CD4-positive, alpha-beta T cell (primary cell): ENCODE measurements around the gene SLC22A8. TPM values are rescaled to one million over a fixed set of nuclear protein-coding genes. Genes with fewer than 3 reads are reported as not detected.

Experiments
- ATAC-seq: fragments of 200-7000 bp; cut with Tn5 transposase; one replicate; pipeline ENCODE4 v1.10.0; 2022; ENCODE audit warnings: mild to moderate bottlenecking; ENCODE audit not compliant: poor library complexity
- CTCF ChIA-PET: fragments of 350-600 bp; sonication (Branson Sonifier 250); formaldehyde crosslinking; loops from one replicate; lab custom pipeline; 2021; ENCODE audit warnings: antibody characterized with exemption, inconsistent platforms; lab: Charles Lee
- POLR2A ChIA-PET: fragments of 350-600 bp; sonication (Branson Sonifier 250); formaldehyde crosslinking; loops from one replicate; lab custom pipeline; 2021; ENCODE audit warnings: antibody characterized with exemption, inconsistent platforms; lab: Charles Lee
- DNase-seq, 14 experiments: peaks; one replicate each; pipeline ENCODE4 v3.0.0-alpha.2; 2013 to 2020; ENCODE audit warnings: mixed read lengths in 2 of 14
- H3K27ac ChIP-seq, 2 donors: one replicate each; pipeline versions ENCODE4 v1.5.1 to v1.7.0; 2013; ENCODE audit warnings: low read length in 2 of 2, low read depth in 1 of 2, mild to moderate bottlenecking in 1 of 2
- H3K27me3 ChIP-seq, 2 experiments: 1 replicate in 1 of 2; 2 replicates in 1 of 2; pipeline versions ENCODE4 v1.6.1 to v1.7.0; 2013; ENCODE audit warnings: low read length in 2 of 2, control low read depth in 1 of 2, mild to moderate bottlenecking in 1 of 2, moderate library complexity in 1 of 2; ENCODE audit not compliant: insufficient read depth in 2 of 2, control insufficient read depth in 1 of 2
- H3K36me3 ChIP-seq: one replicate; pipeline ENCODE4 v1.6.1; 2013; ENCODE audit warnings: low read length, control low read depth; ENCODE audit not compliant: insufficient read depth
- H3K4me1 ChIP-seq: one replicate; pipeline ENCODE4 v1.6.1; 2013; ENCODE audit warnings: low read length, control low read depth; ENCODE audit not compliant: insufficient read depth
- H3K4me3 ChIP-seq: one replicate; pipeline ENCODE4 v1.5.1; 2013; ENCODE audit warnings: mild to moderate bottlenecking, low read length, moderate library complexity
- H3K9me3 ChIP-seq, 2 experiments: 1 replicate in 1 of 2; 2 replicates in 1 of 2; pipeline versions ENCODE4 v1.6.1 to v1.7.0; 2013; ENCODE audit warnings: low read length in 2 of 2, mild to moderate bottlenecking in 2 of 2, control low read depth in 1 of 2, moderate library complexity in 1 of 2; ENCODE audit not compliant: control insufficient read depth in 1 of 2, insufficient read depth in 1 of 2
- H3K27ac Mint-ChIP-seq: one replicate; pipeline ENCODE4 v1.8.0; 2020; ENCODE audit warnings: mixed read lengths
- H3K27me3 Mint-ChIP-seq: one replicate; pipeline ENCODE4 v1.8.0; 2021; ENCODE audit warnings: mixed read lengths
- H3K36me3 Mint-ChIP-seq: one replicate; pipeline ENCODE4 v1.8.0; 2021; ENCODE audit warnings: low read depth, mixed read lengths
- H3K4me1 Mint-ChIP-seq: one replicate; pipeline ENCODE4 v1.8.0; 2021; ENCODE audit warnings: low read depth, mixed read lengths
- H3K4me3 Mint-ChIP-seq: one replicate; pipeline ENCODE4 v1.8.0; 2020; ENCODE audit warnings: mild to moderate bottlenecking, mixed read lengths
- H3K9me3 Mint-ChIP-seq: one replicate; pipeline ENCODE4 v1.8.0; 2020; ENCODE audit warnings: mixed read lengths
- CTCF ChIP-seq: fragments of 200-600 bp; IDR thresholded peaks from one replicate; pipeline ENCODE4 v1.8.0; 2022; ENCODE audit warnings: antibody characterized with exemption, mild to moderate bottlenecking
- intact Hi-C, 2 experiments: fragments of 100-400 bp; cut with DNase I in 1 of 2; cut with micrococcal nuclease in 1 of 2; formaldehyde crosslinking; loops; one replicate each; pipeline versions ENCODE4 v1.15.1 to v1.9.0; 2023 to 2025; cut with DNase I, micrococcal nuclease
- total RNA-seq, 174 experiments: library from RNA in 2 of 174; stranded (reverse) in 2 of 174; gene quantifications; one replicate each; pipeline ENCODE4 v1.2.3 and lab custom pipeline; 2021 to 2026

The SLC22A8 gene
- total RNA-seq, 2 experiments from 2014 or later = not detected

- no peak overlapping the region for H3K4me3 ChIP-seq
- intact Hi-C loops = no loop called here
- peaks cover 0 to 6% of the 10 kb centered on the region in 2 experiments for H3K27me3 ChIP-seq
- ATAC-seq (no peak), DNase-seq (no peak)
- no peaks in the 10 kb centered on the region for H3K36me3 ChIP-seq
- H3K4me3 Mint-ChIP-seq = no peak overlapping the region
- H3K27ac ChIP-seq = no peak overlapping the region
- no peaks in the 10 kb centered on the region for H3K4me1 ChIP-seq
- H3K9me3 ChIP-seq = no peaks in the 10 kb centered on the region
- H3K36me3 Mint-ChIP-seq = no peaks in the 10 kb centered on the region
- TF ChIP-seq CTCF = no peak
- no peak overlapping the region for H3K27ac Mint-ChIP-seq
- ChIA-PET CTCF (no interaction called here), POLR2A (no interaction called here)
- no peaks in the 10 kb centered on the region for H3K9me3 Mint-ChIP-seq
- no peaks in the 10 kb centered on the region for H3K4me1 Mint-ChIP-seq
- H3K27me3 Mint-ChIP-seq = peaks cover 34% of the 10 kb centered on the region
Measured at GRCh38 chr11:62958547-62959421, 56.9 kb downstream of the SLC22A8 start.

GRCh38 chr11:62957147-62957546 lies 58.5 kb downstream of the SLC22A8 start:
- DNase-seq (no peak), ATAC-seq (no peak)
- Mint-ChIP-seq H3K36me3 (no peaks in the 10 kb centered on the region), H3K27me3 (peaks cover 38% of the 10 kb centered on the region), H3K27ac (no peak overlapping the region), H3K4me3 (no peak overlapping the region), H3K9me3 (no peaks in the 10 kb centered on the region), H3K4me1 (no peaks in the 10 kb centered on the region)
- Histone ChIP-seq H3K27ac (no peak overlapping the region), H3K9me3 (no peaks in the 10 kb centered on the region), H3K36me3 (no peaks in the 10 kb centered on the region), H3K4me1 (no peaks in the 10 kb centered on the region), H3K4me3 (no peak overlapping the region), H3K27me3 (peaks cover 0 to 6% of the 10 kb centered on the region in 2 experiments)
- no peak for TF ChIP-seq CTCF
- intact Hi-C loops = no loop called here
- CTCF ChIA-PET = no interaction called here
- POLR2A ChIA-PET = no interaction called here

GRCh38 chr11:62954478-62954877 lies 61.2 kb downstream of the SLC22A8 start:
- Mint-ChIP-seq H3K9me3 (no peaks in the 10 kb centered on the region), H3K27ac (no peak overlapping the region), H3K27me3 (peaks cover 37% of the 10 kb centered on the region), H3K4me1 (no peaks in the 10 kb centered on the region), H3K4me3 (no peak overlapping the region), H3K36me3 (no peaks in the 10 kb centered on the region)
- Histone ChIP-seq H3K9me3 (no peaks in the 10 kb centered on the region), H3K4me3 (no peak overlapping the region), H3K27ac (no peak overlapping the region), H3K36me3 (no peaks in the 10 kb centered on the region), H3K27me3 (peaks cover 0 to 6% of the 10 kb centered on the region in 2 experiments), H3K4me1 (no peaks in the 10 kb centered on the region)
- intact Hi-C loops = no loop called here
- ATAC-seq (no peak), DNase-seq (no peak)
- CTCF ChIA-PET = no interaction called here
- POLR2A ChIA-PET = no interaction called here
- TF ChIP-seq CTCF = no peak
